ENCODE data around the gene TUSC2. TPM values are rescaled to one million over a fixed set of nuclear protein-coding genes. Genes with fewer than 3 reads are reported as not detected.
A peak's percentile ranks its signal among the peaks of the same experiment; 100 is the strongest.

Gene TUSC2
- total and polyA plus RNA-seq, 12 donors = 28.8 to 64.3 (median 34.4) TPM

DNA sequence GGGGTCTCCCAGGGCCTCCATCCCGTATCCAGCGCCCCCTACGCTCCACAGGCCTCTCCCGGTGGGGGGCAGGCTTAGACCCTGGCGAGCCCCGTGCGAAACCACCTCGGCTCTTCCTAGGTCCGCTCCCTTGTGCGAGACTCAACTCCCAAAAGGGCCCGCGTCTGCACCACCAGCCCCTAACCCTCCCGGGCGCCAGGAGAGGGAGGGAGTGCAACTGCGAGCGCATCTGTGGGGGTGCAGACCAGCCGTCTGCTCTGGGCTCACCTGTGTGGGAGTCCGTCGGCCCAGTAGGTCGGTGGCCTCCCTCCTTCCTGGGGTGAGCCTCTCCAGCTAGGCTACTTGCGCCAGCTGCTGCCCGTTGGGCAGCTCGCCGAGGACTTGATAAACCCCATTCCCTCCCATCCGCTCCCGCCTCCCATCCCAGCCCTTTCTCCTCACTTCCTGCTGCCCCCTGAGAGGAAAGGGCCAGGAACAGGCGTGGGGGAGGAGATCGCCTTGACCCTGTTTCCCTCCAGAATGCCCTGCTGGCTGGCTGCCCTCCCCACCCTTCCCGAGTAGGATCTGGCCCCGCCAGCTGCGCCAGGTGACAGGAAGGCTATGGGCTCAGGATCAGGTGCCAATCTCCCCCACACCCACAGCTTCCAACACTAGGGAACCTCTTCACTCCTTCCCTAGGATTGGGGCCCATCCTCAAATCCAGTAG, 5.5 kb downstream of the TUSC2 start, which contains the start of gene HYAL2:
Gene HYAL2, minus strand, starts transcription at position 360 of the 706 bp plus-strand sequence. CDS start 2,256 bp downstream, outside the sequence.
- Histone ChIP-seq H3K36me3 (replicated peaks in 1 of 2) (peaks cover 0 to 34% of the 10 kb centered on the region in 2 donors), H3K4me3 (peak within 1 kb of the TSS; percentile 25 to 96 (median 62)), H3K9me3 (replicated peaks in 1 of 3) (no peaks in the 10 kb centered on the region), H3K4me1 (replicated peaks in 1 of 2) (peaks cover 41 to 71% of the 10 kb centered on the region in 2 donors), H3K27me3 (no peaks in the 10 kb centered on the region), H3K27ac (peak within 1 kb of the TSS; percentile 83 to 98 (median 94))
- WGBS, 4 donors = 20 to 28% (median 25%) methylated on average over 18 to 31 of the region's 31 CpGs
- intact Hi-C loops (cut with DNase I) = loop anchor here in 1 of 2 donors (5.0 kb wide), 1 partner anchor 50 kb away; no protein-coding TSS in a partner anchor
- TF ChIP-seq, protein P1, sequence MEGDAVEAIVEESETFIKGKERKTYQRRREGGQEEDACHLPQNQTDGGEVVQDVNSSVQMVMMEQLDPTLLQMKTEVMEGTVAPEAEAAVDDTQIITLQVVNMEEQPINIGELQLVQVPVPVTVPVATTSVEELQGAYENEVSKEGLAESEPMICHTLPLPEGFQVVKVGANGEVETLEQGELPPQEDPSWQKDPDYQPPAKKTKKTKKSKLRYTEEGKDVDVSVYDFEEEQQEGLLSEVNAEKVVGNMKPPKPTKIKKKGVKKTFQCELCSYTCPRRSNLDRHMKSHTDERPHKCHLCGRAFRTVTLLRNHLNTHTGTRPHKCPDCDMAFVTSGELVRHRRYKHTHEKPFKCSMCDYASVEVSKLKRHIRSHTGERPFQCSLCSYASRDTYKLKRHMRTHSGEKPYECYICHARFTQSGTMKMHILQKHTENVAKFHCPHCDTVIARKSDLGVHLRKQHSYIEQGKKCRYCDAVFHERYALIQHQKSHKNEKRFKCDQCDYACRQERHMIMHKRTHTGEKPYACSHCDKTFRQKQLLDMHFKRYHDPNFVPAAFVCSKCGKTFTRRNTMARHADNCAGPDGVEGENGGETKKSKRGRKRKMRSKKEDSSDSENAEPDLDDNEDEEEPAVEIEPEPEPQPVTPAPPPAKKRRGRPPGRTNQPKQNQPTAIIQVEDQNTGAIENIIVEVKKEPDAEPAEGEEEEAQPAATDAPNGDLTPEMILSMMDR (IDR thresholded peaks at IDR 0.05) = peak in 1 of 6 experiments; percentile 1
- peak in 1 of 2 donors; percentile 34 for TF ChIP-seq POLR2A (IDR thresholded peaks at IDR 0.05)
- peak; percentile 70 to 85 (median 73) for DNase-seq

DNA sequence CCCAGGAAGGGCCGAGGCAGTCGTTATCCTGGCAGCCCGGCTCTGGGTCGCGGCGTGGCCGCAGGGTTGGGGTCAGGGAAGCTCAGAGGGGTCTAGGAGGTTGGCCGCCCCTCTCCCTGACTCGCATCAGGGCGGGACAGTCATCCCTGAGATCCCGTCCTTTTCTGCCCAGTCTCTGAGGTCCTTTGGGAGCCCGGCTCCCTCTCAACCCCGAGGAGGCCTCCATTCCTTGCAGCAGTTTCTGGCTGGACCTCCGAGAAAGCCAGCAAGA, 6.0 kb downstream of the TUSC2 start:
- 17 to 39% (median 29%) methylated on average over 4 to 14 of the region's 14 CpGs for WGBS, 4 donors
- intact Hi-C loops (cut with DNase I) = loop anchor here in 1 of 2 donors (5.0 kb wide), 1 partner anchor 50 kb away; no protein-coding TSS in a partner anchor
- H3K4me1 ChIP-seq (replicated peaks in 1 of 2) = peaks cover 41 to 71% of the 10 kb centered on the region in 2 donors
- no peak for DNase-seq
- peaks cover 0 to 38% of the 10 kb centered on the region in 2 donors for H3K36me3 ChIP-seq (replicated peaks in 1 of 2)
- H3K4me3 ChIP-seq = peak overlapping the region in 2 of 4 donors; percentile 71 to 96
- peak overlapping the region; percentile 35 to 98 (median 94) for H3K27ac ChIP-seq
- TF ChIP-seq POLR2A (IDR thresholded peaks at IDR 0.05) = no peak
- TF ChIP-seq, protein P1 (IDR thresholded peaks at IDR 0.05) = no peak
- no peaks in the 10 kb centered on the region for H3K27me3 ChIP-seq
- no peaks in the 10 kb centered on the region for H3K9me3 ChIP-seq (replicated peaks in 1 of 3)

DNA sequence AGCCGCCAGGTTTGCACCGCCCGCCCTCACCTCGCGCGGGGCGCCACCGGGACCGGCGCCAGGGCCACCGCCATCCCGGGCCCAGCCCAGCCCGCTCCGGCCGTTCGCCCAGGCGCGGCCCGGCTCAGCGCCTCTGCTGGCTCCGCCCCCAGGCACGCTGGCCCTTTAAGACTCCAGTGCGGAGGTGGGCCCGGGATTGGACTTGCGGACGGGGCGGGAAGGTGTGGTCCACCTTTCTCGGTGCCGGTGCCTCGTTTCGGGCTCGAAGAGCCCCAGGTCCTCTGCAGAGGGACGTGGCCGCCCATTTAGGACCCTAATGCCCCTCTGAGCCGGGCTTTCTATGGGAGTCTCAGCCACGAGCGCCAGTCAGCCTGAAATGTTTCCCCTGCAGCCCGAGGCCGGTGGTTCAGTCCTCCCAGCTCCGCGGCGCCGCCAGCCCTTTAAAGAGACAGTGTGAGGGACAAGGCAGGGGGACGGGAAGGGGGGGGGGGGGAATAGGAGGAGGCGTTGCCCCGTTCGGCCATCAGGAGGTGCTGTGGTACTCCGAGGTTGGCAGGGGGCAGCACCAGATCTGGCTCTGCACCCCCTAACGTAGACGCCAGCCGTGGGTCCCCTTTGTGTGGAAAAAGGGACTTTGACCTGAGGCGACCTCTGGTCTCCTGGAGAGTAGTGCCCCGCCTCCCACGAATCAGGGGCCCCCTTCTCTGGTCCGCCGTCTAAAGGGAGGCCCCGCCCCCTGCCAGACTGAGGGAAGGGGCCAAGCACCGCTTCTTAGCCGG, 6.5 kb downstream of the TUSC2 start:
- intact Hi-C loops (cut with DNase I) = loop anchor here in 1 of 2 donors (5.0 kb wide), 1 partner anchor 49 kb away; no protein-coding TSS in a partner anchor
- peaks cover 44 to 73% of the 10 kb centered on the region in 2 donors for H3K4me1 ChIP-seq (replicated peaks in 1 of 2)
- H3K27ac ChIP-seq = peak overlapping the region; percentile 83 to 98 (median 94)
- H3K9me3 ChIP-seq (replicated peaks in 1 of 3) = no peaks in the 10 kb centered on the region
- WGBS, 4 donors = 1% methylated on average over 47 to 59 of the region's 59 CpGs; no CpG with 5 or more reads in 1 of the 4 donors
- DNase-seq = peak; percentile 89 to 94 (median 91)
- H3K27me3 ChIP-seq = no peaks in the 10 kb centered on the region
- peak overlapping the region; percentile 25 to 96 (median 62) for H3K4me3 ChIP-seq
- peak; percentile 36 to 69 for TF ChIP-seq POLR2A (IDR thresholded peaks at IDR 0.05)
- TF ChIP-seq, protein P1 (IDR thresholded peaks at IDR 0.05) = peak; percentile 20 to 66 (median 32)
- peaks cover 0 to 39% of the 10 kb centered on the region in 2 donors for H3K36me3 ChIP-seq (replicated peaks in 1 of 2)

DNA sequence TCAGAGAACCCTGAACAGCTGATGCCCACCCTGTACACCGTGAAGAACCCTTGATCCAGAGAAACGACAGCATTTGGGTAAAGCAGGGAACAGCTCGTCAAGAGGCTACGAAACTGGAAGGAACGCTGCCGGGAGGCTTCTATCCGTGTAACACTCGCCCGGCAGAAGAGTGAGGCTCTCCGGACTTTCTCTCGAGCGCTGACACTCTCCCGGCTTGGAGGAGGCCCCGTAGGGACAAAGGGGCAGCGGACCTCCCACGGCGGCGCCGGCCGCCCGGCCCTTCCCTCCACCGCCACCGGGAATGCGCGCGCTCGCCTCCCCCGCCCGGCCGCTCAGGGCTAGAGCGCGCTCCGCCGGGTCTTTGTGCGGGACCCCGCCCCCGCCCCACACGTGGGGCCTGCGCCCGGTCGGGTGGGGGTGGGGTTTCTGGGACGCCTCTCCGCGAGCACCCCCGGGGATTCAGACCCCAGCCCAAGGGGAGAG, 7.1 kb downstream of the TUSC2 start:
- intact Hi-C loops (cut with DNase I) = loop anchor here in 1 of 2 donors (5.0 kb wide), 1 partner anchor 49 kb away; no protein-coding TSS in a partner anchor
- H3K27me3 ChIP-seq = no peaks in the 10 kb centered on the region
- peak in 5 of 7 donors; percentile 64 to 84 (median 80) for DNase-seq
- H3K9me3 ChIP-seq (replicated peaks in 1 of 3) = no peaks in the 10 kb centered on the region
- peak overlapping the region; percentile 25 to 96 (median 62) for H3K4me3 ChIP-seq
- H3K4me1 ChIP-seq (replicated peaks in 1 of 2) = peaks cover 45 to 75% of the 10 kb centered on the region in 2 donors
- peak overlapping the region; percentile 83 to 98 (median 94) for H3K27ac ChIP-seq
- H3K36me3 ChIP-seq (replicated peaks in 1 of 2) = peaks cover 0 to 37% of the 10 kb centered on the region in 2 donors
- 0% methylated on average over 11 to 45 of the region's 45 CpGs for WGBS, 4 donors
- TF ChIP-seq, protein P1 (IDR thresholded peaks at IDR 0.05) = no peak
- TF ChIP-seq POLR2A (IDR thresholded peaks at IDR 0.05) = no peak

Measured in adrenal gland (tissue), 12 donors.